ENCODE data around the gene ACOT11.

DNA sequence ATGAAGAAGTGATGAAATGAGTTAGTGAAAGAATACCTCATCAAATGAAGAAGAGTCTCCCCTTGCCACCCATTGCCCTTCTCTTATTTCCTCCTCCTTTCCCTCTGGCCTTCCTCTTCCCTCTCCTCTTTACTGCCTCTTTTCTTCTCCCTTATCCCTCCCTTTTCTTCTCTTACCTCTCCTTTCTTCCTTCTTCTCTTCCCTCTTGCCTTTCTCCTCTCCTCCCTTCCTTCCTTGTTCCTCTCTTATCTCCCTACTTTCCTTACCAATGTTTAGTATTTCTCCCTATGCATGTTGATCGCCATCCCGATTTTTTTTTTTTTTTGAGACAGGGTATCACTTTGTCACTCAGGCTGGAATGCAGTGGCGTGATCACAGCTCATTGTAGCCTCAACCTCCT, 102.4 kb downstream of the ACOT11 start:
- no peak for TF ChIP-seq TAF1 (IDR thresholded peaks at IDR 0.05; ENCODE audit: borderline replicate concordance, low read depth, low read length)
- TF ChIP-seq, protein P1, sequence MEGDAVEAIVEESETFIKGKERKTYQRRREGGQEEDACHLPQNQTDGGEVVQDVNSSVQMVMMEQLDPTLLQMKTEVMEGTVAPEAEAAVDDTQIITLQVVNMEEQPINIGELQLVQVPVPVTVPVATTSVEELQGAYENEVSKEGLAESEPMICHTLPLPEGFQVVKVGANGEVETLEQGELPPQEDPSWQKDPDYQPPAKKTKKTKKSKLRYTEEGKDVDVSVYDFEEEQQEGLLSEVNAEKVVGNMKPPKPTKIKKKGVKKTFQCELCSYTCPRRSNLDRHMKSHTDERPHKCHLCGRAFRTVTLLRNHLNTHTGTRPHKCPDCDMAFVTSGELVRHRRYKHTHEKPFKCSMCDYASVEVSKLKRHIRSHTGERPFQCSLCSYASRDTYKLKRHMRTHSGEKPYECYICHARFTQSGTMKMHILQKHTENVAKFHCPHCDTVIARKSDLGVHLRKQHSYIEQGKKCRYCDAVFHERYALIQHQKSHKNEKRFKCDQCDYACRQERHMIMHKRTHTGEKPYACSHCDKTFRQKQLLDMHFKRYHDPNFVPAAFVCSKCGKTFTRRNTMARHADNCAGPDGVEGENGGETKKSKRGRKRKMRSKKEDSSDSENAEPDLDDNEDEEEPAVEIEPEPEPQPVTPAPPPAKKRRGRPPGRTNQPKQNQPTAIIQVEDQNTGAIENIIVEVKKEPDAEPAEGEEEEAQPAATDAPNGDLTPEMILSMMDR (IDR thresholded peaks at IDR 0.05), result no peak
- TF ChIP-seq FOXM1 (IDR thresholded peaks at IDR 0.05; ENCODE audit: low read depth), result no peak
- TF ChIP-seq, protein P2, sequence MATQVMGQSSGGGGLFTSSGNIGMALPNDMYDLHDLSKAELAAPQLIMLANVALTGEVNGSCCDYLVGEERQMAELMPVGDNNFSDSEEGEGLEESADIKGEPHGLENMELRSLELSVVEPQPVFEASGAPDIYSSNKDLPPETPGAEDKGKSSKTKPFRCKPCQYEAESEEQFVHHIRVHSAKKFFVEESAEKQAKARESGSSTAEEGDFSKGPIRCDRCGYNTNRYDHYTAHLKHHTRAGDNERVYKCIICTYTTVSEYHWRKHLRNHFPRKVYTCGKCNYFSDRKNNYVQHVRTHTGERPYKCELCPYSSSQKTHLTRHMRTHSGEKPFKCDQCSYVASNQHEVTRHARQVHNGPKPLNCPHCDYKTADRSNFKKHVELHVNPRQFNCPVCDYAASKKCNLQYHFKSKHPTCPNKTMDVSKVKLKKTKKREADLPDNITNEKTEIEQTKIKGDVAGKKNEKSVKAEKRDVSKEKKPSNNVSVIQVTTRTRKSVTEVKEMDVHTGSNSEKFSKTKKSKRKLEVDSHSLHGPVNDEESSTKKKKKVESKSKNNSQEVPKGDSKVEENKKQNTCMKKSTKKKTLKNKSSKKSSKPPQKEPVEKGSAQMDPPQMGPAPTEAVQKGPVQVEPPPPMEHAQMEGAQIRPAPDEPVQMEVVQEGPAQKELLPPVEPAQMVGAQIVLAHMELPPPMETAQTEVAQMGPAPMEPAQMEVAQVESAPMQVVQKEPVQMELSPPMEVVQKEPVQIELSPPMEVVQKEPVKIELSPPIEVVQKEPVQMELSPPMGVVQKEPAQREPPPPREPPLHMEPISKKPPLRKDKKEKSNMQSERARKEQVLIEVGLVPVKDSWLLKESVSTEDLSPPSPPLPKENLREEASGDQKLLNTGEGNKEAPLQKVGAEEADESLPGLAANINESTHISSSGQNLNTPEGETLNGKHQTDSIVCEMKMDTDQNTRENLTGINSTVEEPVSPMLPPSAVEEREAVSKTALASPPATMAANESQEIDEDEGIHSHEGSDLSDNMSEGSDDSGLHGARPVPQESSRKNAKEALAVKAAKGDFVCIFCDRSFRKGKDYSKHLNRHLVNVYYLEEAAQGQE (IDR thresholded peaks at IDR 0.05; ENCODE audit: low read depth, low read length), result no peak
- TF ChIP-seq CHD2 (IDR thresholded peaks at IDR 0.05; ENCODE audit: low read length, partially characterized antibody), result no peak
- no peak for TF ChIP-seq MEF2A (IDR thresholded peaks at IDR 0.05; ENCODE audit: borderline replicate concordance, low read depth)
- TF ChIP-seq POLR2AphosphoS5 (IDR thresholded peaks at IDR 0.05; ENCODE audit: low read depth, low read length), result no peak
